GM21367 (cell line): ENCODE results near the gene TGIF1.

Experiments
- ATAC-seq: cut with Tn5 transposase; IDR thresholded peaks from one replicate; pipeline ENCODE4 v1.9.1; 2021; ENCODE audit not compliant: unreplicated experiment

Gene TGIF1

DNA sequence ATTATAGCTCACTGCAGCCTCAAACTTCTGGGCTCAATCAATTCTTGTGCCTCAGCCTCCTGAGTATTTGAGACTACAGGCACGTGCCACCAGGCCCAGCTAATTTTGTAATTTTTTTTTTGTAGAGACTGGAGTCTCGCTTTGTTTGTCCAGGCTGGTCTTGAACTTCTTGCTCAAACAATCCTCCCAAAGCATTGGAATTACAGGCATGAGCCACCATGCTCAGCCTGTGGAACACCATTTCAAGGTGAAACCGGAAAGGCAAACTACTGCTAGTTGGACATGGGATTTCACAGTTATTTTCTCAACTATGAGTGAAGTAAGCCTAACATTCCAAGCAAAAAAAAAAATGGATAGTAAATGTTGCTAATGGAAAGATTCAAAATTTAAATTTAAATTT is 20.9 kb upstream of the TGIF1 start:
- no peak for ATAC-seq

DNA sequence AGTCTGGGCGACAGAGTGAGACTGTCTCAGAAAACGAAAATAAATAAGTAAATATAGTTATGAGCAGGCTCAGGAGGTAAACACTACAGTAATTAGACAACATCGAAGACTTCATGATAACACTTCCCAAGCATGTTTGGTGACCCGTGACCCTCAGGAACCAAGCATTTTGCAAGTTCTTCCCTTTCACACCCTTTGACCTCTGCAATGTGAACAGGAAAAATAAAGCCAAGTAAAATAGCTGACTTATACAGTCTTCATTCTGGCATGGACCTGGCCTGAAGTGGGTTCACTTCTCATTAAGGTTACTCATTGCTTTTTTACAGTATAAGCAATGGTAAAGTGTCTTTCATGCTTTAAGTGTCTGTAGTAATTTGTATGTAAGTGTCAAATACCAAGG is 15.3 kb upstream of the TGIF1 start:
- no peak for ATAC-seq

DNA sequence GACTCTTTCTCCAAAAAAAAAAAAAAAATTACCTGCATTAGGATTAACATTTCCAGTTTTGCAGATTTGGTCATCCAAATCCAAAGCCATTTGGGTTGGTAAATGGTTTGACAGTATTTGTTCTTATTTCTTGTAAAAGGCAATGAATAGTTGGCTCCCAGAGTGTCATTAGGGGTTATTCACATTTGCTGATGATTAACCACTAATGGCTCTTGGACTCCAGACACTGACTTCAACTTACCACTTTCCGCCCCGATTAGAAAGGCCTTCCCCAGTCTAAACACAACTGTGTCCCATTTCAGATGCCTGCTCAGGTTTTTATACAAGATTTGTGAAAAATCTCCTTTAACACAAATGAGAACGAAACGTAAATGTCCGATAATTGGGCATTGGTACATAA is 9.6 kb upstream of the TGIF1 start:
- no peak for ATAC-seq

DNA sequence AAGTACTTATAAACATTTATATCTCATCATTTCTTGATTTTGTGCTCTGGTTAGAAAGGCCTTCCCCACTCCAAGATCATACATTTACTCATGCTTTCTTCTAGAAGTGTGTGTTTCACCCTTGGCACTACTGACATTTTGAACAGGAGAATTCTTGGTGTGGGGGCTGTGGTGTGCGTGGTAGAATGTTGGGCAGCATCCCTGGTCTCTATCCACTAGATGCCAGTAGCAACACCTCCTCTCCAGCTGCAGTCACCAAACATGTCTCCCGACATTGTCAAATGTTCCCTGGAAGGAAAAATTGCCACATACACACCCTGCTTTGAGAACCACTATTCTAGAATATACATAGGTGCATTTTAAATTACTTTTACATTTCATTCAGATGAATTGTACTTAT is 8.7 kb upstream of the TGIF1 start:
- ATAC-seq, result no peak

DNA sequence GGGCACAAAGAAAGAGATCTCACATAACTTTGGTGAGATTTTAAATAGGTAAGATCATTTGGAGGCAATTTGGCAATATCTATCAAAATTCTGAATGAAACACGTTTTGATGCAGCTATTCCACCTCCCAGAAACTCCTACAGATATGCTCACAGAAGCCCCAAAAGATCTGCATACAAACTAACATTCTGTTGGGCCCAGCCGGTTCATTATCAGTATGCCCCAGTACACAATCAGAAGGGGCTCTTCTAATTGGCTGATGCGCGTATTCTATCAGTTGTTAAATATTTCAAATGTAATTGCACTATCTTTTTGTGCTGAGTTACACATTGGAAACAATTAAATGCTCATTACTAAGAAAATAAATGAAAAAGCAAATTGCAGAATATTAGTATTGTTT is 7.1 kb upstream of the TGIF1 start:
- no peak for ATAC-seq

DNA sequence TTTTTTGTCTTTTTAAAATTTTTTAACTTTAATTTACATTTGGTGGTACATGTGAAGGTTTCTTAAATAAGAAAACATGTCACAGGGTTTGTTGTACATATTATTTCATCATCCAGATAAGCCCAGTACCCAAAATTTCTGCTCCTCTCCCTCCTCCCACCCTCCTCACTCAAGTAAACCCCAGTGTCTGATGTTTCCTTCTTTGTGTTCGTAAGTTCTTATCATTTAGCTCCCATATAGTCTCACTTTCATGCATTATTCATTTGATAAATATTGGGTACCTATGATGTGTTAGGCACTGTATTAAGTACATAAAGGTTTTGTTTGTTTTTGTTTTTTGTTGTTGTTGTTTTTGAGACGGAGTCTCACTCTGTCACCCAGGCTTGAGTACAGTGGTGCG is 5.7 kb upstream of the TGIF1 start:
- ATAC-seq, result no peak

DNA sequence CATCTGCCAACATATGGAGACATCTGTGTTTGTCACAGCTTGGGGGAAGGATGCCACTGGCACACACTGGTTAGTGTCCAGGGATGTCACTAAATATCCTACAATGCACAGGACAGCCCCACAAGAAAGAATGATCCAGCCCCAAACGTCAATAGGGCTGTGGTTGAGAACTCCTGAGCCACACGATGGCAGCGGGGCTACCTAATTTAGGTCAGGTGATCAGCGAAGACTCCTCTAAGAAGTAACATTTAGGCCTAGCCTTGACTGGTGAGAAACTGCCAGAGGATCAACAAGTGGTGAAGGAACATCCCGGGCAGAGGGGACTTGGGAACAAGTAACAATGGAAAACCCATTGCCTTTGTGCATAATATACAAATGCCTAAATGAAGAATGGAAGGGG is 5.0 kb upstream of the TGIF1 start:
- ATAC-seq, result no peak

DNA sequence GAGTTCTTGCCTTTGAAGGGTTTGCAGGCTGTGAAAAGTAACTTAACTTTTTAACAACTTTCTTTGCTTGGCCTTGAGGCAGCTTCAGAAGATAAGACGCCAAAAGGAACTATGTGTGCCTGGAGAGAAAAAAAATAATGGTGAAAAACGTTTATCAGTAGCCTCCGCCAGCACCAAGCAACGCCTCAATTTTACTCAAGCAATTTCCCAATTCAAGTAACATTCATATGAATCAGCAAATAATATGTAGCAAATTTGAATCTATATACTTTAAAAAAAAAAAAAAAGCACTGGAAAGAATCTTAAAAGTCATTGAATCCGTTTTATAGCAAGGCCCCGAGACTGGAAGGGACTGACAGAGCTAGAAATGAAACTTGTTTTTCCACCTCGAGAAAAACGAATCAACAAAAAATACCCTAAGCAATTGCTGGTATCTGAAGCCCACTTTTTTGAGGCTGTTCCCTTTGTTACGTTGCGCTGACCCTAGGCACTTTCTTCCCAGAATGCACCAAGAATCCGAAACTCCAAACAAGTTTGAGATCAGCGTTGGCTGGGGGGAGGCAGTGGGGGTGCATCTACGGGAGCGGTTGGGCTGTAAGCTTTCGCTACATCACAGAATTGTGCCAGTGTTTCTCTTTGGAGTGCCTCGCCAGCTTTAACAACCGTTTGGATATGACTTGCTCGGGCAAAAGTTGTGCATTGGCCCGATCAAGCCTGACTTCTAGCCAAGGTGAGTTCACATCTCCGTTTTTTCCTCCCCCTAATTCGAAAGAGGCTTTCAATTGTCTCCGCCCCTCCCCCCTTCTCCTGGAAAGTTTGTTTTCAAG is 2.7 kb upstream of the TGIF1 start:
- ATAC-seq, result peak; percentile 0

DNA sequence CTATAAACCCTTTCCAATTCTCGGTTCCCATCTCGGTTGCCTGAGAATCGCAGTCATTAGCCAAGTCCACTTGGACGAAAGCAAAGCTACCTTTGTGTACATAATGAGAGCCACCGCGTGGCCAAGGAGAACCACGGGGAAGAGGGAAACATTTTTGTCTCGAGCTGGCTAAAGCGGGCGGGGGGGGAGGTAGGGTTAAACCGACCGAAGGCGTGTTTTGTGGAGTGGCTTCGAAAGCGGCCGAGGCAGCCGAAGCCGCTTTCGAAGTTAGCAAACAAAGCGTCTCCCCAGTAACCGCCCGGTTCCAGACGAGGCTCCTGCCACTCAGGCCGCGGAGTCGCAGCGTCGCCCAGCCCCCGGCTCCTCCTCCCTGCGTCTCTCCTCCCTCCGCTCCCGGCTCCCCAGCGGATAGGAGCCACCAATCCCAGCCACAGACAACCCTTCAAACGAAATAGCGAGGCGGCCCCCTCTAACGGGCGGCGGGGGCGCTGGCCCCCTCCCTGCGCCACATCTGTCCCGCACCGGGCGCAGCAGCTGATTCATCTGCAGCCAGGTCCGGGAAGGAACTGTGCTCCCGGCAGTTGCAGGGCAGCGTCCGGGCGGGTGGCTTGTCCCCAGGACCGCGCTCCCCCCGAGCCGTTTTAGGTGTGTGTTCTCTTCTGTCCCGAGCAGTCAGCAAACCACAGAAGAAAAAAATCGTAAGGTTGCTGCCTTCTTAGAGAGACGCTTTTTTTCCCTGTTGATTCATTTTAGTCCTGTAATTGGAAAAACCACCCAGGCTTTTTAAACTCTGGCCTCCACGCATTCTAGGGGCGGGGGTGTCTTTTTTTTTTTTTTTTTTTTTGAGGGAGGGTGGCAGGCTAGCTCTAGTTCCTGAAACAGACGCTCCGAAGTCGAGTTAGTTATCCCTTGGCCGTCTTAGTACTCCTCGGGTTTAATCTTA is 1.8 kb upstream of the TGIF1 start:
- ATAC-seq, result peak; percentile 56

DNA sequence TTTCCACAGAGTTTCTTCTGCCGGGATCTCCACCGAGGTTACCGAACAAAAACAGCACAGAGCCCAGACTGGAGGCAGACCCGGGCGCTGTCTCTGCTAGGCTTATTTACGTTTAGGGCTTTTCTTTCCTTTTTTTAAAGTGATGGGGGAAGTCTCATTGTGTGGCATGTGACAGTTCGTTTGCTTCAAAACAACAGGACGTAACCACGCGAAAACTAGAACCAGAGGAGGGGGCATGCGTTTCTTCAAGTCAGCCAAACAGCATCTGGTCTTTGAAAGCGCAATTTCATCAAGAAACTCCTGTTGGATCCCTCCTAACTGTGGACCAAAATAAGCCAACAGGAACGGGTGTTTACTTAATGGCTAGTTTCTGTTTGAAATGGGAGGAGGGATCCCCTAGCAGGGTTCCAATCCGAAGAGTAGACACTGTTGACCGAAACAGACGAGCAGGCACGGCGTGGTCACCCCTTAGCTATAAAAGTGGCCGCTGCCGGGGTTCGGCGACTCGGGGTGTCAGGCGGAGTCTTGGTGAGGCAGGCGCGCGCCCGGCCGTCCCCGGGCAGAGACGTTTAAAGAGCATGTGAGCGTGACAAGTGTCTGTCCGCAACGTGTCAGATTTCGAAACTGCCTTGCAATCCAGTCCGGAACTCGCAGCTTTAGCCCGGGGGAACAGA is 997 bp upstream of the TGIF1 start:
- ATAC-seq, result peak; percentile 48

DNA sequence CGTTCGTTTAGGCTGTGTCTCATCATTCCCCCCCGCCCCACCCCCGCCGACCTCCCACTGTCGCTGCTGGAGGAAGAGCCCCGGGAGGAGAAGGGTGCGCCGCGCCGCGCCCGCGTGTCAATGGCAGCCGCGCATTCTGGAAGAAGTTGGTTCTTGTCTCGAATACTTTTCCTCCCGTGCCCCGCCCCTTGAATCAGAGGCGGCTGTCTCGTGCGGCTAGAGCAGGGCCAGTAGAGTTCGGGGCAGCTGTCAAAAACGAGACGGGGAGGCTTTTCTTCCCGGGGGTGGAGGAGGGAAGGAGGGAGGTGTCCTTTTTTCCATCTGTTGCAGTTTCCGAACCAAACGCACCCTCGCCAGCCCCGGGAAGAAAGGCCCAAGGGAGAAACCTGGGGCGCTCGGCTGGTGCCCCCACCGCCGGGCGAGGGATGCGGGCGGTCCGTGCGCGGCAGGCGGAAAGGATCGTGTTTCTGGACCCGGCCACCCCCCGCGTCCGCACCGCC is 410 bp upstream of the TGIF1 start:
- no peak for ATAC-seq

DNA sequence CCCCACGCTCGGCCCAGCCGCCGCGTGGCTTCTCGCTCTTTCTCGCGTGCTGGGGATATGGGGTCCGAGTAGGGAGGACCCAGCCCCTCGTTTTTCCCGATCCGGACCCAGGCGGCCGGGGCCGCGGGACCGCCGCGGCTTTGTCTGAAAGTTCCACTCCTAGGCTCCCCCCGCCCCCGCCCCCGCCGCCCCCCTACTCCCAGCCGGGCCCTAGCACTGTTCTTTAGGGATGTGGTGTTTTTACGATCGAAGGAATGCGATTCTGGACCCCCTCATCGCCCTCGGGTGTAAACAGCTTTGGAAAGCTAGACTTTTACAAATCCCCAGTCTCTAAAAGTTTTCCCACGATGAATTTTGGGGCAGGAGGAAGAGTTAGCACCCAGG is 819 bp downstream of the TGIF1 start:
- no peak for ATAC-seq

DNA sequence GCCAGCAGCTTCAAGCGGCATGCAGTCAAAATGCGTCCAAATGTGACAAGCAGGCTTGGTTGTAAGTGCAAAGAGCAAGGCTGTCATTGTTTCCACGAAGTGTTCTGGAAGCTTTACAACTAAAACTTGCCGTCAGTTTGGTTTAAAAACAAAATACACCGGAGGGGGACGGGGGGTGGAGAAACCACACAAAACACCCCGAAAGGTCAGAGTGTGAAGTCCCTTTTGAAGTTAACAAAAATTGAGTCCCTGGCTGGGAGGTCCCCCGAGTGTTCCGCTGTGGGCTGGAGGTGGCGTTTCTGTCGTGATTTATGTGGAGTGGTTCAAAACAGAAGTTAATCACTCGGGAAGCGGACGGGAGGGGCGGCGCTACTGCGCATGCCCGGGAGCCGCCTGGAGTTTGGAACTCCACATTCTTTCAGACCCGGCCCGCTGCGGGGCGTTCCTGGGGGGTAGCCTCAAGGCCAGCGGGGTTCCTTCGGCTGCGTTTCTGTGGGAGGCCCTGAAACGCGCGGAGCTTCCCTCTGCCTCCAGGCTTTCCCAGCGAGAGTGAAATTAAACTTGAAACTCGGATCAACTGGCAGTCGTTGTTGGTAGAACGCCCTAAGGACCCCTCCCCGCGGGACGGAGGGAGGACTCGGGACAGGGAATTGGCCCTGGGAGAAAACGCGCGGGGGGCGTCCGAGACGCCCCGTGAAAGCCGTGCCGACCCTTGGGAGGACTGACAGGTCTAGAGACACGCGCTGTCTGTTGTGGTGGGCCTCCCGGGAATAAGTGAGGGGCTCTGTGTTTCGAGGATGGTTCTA is 1.4 kb downstream of the TGIF1 start:
- no peak for ATAC-seq

DNA sequence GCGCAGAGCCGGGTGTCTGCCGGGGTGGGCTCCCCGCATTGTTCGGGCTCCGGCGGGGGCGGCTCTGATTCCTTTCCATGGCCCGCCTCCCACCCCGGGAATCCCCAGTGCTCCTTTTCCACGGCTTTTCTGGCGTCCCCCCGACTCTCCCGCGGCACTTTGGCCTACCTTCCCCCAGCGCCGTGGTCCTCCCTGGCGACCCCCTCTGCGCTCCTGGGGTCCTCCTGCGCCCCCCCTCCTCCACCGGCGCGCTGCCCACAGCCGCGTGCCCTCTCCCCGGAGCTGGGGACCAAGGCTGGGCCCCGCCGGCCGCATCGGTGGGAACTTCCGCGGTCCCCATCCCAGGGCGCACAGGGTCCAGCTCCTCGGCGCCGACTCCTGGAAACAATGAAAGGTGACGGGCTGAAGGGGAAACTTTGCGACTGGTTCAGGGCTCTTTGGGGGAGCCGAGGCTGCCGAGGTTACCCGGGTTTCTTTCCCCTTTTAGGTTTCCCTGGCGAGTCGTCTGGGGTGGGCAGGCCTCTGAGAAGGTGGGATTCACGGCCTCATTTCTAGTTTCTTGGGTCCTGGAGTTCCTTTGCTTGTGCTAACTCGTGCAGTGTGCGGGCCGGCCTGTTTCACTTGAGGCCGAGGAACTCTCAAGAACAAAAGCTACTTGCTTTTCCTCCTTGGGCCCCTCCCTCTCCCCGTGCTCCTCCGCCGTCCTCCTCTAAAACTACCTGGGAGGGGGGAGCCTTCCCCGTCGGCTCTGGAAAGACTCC is 2.2 kb downstream of the TGIF1 start:
- no peak for ATAC-seq

DNA sequence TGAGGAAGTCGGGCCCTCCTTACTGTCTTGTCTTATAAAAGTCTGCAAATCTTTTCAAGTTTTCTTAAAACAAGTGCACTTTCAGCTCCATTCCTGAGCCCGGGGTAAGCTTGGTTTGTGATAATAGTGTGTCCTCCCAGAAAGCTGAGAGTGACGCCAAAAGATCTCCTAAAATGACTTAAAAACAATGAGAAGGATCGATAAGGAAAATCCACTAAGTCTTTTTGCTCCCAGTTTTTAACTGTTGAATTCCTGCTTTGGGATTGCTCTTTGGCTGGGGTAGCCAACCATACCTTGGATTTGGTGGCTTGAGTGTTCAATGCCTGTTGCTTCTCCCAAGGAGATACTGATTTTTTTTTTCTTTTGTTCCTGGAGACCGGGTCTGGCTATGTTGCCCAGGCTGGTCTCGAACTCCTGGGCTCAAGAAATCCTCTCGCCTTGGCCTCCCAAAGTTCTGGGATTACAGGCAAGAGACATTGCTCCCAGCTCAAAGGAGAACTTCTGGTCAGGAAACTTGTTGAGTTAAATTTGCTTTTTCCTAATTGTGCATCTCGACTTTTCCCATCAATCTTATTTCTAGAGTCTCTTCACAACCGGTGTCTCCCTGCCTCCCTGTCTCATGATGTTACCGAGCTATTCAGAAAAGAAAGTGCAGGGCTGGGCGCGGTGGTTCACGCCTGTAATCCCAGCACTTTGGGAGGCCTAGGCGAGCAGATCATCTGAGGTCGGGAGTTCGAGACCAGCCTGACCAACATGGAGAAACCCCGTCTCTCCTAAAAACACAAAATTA is 3.0 kb downstream of the TGIF1 start:
- ATAC-seq, result no peak

DNA sequence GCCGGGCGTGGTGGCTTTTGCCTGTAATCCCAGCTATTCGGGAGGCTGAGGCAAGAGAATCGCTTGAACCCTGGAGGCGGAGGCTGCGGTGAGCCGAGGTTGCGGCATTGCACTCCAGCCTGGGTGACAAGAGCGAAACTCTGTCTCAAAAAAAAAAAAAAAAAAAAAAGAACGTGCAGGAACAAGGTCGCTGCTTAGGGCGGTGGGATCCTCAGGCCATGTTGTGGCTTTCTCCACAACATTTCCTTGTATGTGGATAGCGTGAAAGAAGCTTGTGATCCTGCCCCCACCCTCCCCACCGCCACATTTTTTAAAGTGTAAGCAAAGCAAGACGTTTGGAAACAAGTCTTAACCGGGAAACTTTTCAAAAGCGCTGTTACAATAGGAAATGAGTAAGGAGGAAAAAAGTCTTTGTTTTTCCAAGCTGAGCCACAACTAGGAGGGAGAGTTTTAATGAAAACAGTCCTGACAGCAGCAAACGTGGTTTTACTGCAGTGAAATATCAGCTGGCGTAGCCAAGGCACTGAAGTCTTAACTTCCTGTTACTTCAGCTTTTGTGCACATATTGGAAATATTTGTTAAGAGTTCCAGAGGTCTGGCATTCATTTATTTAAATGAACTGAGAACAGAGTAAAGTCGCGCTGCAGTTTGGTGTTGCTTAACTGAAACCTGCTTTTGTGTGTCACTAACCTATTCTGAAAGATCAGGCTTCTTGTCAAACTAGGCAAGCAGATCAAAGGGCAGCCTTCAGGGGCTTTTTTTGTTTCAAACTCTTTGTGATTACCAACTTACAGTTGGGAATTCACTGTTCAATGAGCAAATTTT is 3.8 kb downstream of the TGIF1 start:
- ATAC-seq, result no peak

DNA sequence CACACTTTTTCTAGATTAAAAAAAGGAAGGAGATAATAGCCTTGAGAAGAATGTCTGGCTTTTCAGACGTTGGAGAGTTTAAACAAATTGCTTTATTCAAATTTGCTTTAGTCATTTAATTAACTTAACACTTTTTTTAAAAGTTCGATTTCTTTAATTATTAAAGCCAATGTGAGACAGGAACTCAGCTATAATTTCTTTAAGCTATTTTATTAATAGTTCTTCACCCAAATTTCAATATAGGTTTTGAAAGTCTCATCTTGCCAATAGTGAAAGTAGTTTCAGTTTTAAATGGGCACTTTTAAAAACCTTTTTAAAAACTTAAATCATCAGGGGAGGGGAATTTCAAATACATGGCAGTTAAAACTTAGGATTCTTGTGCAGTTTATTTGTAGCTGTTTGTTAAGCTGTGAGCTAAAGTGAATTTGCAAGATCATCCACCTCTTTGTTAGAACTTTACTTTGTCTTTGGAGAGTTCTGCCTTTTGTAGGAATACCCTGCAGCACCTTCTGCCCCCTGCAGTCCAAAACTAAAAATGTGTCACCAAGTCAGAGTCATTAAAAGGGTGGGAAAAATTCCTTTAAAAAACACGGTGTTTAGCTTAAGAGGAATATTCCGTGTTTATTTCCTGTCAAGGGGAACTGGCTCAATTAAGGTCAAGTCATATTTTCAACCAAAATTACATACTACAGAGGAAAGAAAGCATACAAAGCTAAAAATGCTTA is 4.6 kb downstream of the TGIF1 start:
- no peak for ATAC-seq
